Cardiac fibroblast (primary cell): ENCODE measurements around the gene OSGEP.
A peak's percentile ranks its signal among the peaks of the same experiment; 100 is the strongest.

Experiments
- DNase-seq, 2 donors: peaks; one replicate each; pipeline versions ENCODE4 v3.0.0 to v3.0.0-alpha.2; 2010; ENCODE audit warnings: low read depth in 2 of 2
- H3K4me3 ChIP-seq, 2 donors: replicated peaks in 1 of 2; 1 replicate in 1 of 2; 2 replicates in 1 of 2; pipeline ENCODE4 v1.5.1; 2011; ENCODE audit warnings: low read depth in 2 of 2, low read length in 2 of 2, mild to moderate bottlenecking in 2 of 2, moderate library complexity in 1 of 2
- CTCF ChIP-seq: IDR thresholded peaks from one replicate; pipeline ENCODE4 v1.5.1; 2011; ENCODE audit warnings: low read depth, mild to moderate bottlenecking, low read length, inconsistent platforms

The OSGEP gene

GRCh38 chr14:20454516-20455354, at the start of gene OSGEP, which contains the start of gene APEX1:
Gene OSGEP (minus strand): TSS chr14:20454812. CDS start chr14:20454683, 129 bp downstream.
Gene APEX1 (plus strand): TSS chr14:20455226. CDS start chr14:20455646, 420 bp downstream.
- peak; percentile 99 to 100 for DNase-seq
- H3K4me3 ChIP-seq, result peak within 1 kb of the TSS; percentile 84 to 94
- no peak for TF ChIP-seq CTCF

- no peak overlapping the region for H3K4me3 ChIP-seq
- DNase-seq, result no peak
Observed at GRCh38 chr14:20503898-20504297, 49.3 kb upstream of the OSGEP start.

GRCh38 chr14:20501346-20501745, 46.7 kb upstream of the OSGEP start:
- peak; percentile 26 to 81 for DNase-seq
- no peak overlapping the region for H3K4me3 ChIP-seq
- no peak for TF ChIP-seq CTCF

More at GRCh38 chr14:20503898-20504297, 49.3 kb upstream of the OSGEP start:
- no peak for TF ChIP-seq CTCF

GRCh38 chr14:20499881-20500280, 45.3 kb upstream of the OSGEP start:
- no peak overlapping the region for H3K4me3 ChIP-seq
- DNase-seq, result no peak
- no peak for TF ChIP-seq CTCF

GRCh38 chr14:20499108-20499507, 44.5 kb upstream of the OSGEP start:
- TF ChIP-seq CTCF, result no peak
- DNase-seq, result no peak

GRCh38 chr14:20498622-20499021, 44.0 kb upstream of the OSGEP start:
- TF ChIP-seq CTCF, result no peak
- H3K4me3 ChIP-seq, result no peak overlapping the region
- DNase-seq, result no peak

More at GRCh38 chr14:20499108-20499507, 44.5 kb upstream of the OSGEP start:
- H3K4me3 ChIP-seq, result no peak overlapping the region
